ENCODE data around the gene GTPBP8.
A peak's percentile ranks its signal among the peaks of the same experiment; 100 is the strongest.

Gene GTPBP8

DNA sequence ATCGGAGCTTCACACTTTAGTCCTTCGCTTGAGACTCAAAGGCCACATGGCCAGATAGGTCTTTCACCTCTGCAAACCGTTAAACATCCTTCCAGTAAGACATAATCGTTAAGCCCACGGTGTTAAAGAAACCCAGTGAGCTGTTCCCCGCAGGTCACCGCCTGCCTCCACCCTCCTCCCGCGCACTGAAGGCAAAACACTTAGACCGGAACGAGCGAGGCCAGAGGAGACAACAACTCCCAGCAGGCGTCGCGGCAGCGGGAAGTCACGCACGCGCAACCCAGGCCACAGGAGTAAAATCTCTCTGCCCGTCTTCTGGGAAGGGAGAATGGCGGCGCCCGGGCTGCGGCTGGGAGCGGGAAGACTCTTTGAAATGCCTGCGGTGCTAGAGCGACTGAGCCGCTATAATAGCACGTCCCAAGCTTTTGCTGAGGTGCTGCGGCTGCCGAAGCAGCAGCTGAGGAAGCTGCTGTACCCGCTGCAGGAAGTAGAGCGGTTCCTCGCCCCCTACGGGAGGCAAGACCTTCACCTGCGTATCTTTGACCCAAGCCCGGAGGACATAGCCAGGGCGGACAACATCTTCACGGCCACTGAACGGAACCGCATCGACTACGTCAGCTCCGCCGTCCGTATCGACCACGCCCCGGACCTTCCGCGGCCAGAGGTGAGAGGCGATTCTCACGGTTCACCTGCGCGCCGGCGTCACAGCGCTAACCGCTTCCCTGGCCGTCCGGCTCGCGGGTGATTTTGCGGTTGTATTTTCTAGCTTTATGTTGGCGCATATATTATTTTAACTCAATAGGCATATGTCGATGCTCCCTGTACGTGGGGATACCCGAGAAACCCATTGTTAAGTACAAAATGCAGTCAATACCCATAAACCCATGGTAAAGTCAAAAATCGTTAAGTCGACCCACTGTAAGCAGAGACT lies at the start of gene GTPBP8:
GTPBP8 (plus strand) TSS at position 313 of the 931 bp plus-strand sequence; CDS start at position 329, 16 bp downstream.
- DNase-seq (ENCODE audit: low spot score): peak; percentile 95

GRCh38 chr3:112948346-112948838 lies 42.4 kb upstream of the GTPBP8 start:
- no peak for DNase-seq (ENCODE audit: low spot score)

- no peak for DNase-seq (ENCODE audit: low spot score)
Measured at GRCh38 chr3:112956351-112956750, 34.4 kb upstream of the GTPBP8 start.

DNA sequence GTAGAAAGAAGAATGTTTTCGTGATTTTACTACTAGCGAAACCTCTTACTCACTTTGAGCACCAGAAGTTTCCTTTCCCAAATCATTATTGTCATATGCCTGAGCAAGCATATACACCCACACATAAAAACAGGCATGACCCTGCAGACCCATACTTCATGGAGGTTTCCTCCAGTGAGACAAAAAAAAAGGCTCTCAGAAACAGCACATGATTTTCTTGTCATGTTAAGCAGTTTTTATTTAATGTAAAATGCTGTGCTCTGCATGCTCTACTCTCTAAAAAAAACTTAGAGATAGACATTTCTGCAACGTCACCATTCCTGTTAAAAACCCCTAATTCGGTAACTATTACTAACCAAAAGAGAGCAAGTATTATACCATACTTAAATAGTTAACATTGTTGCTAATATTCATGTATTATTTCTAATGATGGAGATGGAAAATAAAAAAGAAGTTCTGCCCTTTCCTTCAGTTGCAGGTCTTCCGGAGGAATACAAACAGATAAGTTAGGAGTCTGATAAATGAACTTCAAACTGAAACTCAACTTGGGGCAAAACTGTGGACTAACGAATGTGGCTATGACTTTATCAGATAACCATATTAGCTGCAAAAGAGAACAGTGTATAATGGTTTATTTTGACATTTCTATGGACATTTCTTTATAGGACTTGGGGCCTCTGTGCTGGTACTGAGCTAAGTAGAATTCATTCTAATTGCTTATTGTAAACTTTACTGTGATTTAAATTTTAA lies 31.8 kb upstream of the GTPBP8 start:
- DNase-seq (ENCODE audit: low spot score): no peak

DNA sequence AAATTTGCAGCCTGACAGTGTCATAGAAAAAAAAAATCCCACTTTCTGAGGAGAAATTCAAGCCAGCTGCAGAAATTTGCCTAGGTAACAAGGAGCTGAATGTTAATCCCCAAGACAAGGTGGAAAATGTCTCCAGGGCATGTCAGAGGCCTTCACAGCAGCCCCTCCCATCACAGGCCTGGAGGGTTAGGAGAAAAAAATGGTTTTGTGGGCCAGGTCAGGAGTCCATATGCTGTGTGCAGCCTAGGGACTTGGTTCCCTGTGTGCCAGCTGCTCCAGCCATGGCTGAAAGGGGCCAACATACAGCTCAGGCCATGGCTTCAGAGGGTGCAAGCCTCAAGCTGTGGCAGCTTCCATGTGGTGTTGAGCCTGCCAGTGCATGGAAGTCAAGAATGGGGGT lies 27.1 kb upstream of the GTPBP8 start:
- DNase-seq (ENCODE audit: low spot score): no peak

DNA sequence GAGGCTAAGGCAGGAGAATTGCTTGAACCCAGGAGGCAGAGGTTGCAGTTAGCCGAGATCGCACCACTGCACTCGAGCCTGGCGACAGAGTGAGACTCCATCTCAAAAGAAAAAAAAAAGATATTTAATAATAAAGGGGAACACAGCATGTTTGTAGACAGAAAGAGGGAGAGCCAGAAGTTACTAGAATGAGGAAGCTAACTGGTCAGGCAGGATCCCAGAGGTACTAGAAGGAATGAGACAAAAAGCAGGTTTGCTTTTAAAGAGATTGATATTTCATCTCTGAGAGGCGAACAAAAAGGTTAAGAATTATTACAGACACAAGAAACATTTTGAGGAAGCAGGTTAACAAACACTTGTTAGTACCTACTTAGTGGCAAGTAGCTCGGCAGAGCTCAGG lies 25.1 kb upstream of the GTPBP8 start:
- no peak for DNase-seq (ENCODE audit: low spot score)

- DNase-seq (ENCODE audit: low spot score): no peak
Measured at GRCh38 chr3:112966633-112967032, 24.2 kb upstream of the GTPBP8 start.

- DNase-seq (ENCODE audit: low spot score): no peak
Measured at GRCh38 chr3:112967425-112967824, 23.4 kb upstream of the GTPBP8 start.

DNA sequence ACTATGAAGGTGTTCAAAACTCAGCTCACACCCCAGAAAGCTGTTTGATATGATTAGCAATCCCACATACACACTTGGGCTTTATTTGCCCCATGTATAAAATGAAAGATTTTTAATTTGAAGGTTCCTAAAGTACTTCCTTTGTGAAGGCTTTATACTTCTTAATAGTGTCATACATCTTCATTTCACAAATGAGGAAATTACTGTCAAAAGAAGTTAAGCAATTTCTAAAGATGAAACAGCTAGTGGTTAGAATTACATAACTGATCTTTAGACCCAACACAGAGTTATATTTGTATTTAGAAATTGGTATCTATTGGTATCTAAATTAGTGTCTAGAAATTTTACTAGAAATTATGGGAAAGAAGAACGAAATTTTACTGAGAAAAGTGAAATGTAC lies 23.0 kb upstream of the GTPBP8 start:
- no peak for DNase-seq (ENCODE audit: low spot score)

- no peak for DNase-seq (ENCODE audit: low spot score)
Measured at GRCh38 chr3:112972158-112972557, 18.6 kb upstream of the GTPBP8 start.

GRCh38 chr3:112973325-112974177 lies 17.2 kb upstream of the GTPBP8 start:
- no peak for DNase-seq (ENCODE audit: low spot score)

GRCh38 chr3:112974178-112974517 lies 16.6 kb upstream of the GTPBP8 start:
- DNase-seq (ENCODE audit: low spot score): no peak

- DNase-seq (ENCODE audit: low spot score): no peak
Measured at GRCh38 chr3:112974894-112975293, 15.9 kb upstream of the GTPBP8 start, which contains the start of gene CD200R1. TSS of gene CD200R1 (minus strand) at chr3:112975103. CDS start at chr3:112974857, 246 bp downstream.

DNA sequence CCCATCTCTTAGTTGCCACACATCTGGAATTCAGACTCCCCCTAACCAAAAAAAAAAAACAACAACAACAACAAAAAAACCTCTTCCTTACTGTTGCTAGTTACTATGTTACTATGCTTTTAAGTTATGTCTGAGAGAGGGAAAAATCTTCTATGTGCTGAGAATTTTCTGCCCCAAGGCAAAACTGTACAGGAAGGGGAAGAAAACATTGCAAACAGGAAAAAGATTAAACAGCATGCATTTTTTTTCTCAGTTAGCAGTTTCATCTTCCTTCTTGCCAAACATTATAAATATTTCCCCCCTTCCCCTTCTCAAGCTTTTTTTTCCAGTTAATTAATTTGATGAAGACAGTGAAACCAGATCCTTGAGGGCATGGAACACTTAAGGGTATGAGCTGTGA lies 14.8 kb upstream of the GTPBP8 start:
- DNase-seq (ENCODE audit: low spot score): no peak

DNA sequence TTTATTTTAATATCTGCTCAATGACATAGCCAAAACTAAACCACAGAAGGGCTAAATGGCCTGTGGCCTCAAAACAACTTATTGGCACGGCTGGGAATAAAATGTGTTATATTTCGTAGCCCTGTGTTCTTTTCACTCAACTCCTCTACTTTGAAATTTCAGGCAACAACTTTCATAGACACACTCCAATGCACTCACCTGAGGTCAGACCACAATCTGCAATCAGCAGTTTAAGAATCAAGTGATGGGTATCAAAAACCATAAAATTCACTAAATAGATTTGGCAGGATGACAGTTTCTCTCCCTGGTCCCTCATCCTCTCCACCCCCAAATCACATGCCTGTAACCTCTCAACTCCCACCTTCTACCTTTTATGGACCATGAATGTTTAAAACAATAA lies 13.8 kb upstream of the GTPBP8 start:
- no peak for DNase-seq (ENCODE audit: low spot score)

- no peak for DNase-seq (ENCODE audit: low spot score)
Measured at GRCh38 chr3:112979244-112979832, 11.4 kb upstream of the GTPBP8 start.

GRCh38 chr3:112980080-112980479 lies 10.7 kb upstream of the GTPBP8 start:
- DNase-seq (ENCODE audit: low spot score): no peak

DNA sequence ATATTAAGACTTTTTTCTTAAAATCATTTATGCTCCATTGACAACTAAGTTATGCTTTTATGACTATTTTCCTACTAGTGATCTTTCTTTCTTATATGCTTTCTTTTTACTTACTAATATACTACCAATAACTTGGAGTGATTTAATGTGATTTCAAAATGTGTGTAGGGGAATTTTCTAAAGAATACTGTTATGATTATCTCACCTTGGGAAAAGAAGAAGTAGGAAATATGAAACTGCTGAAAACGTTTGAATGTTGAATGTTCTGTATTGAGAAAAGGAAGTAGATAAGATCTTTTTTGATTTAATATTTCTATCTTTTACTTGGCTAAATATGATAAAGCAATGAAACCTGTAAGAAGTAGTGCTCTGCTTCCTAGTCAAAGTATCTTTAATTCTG lies 8.1 kb upstream of the GTPBP8 start:
- DNase-seq (ENCODE audit: low spot score): no peak

DNA sequence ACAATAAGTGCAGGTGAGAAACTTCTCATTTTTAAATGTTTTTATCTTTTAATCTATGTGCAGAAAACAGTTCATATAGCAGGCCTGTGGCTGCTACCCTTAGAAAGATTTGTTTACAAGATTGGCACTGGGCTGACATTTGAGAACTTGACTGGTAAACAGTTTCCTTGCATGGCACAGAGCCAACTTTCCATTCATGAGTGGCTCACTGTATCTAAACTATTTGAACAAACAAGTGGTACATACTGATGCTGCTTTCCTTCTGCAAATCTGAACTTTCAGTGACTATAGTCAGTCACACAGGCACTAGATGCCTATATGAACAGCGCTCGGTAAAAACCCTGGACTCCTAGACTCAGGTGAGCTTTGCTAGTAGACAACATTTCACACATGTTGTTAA lies 6.3 kb upstream of the GTPBP8 start:
- no peak for DNase-seq (ENCODE audit: low spot score)

DNA sequence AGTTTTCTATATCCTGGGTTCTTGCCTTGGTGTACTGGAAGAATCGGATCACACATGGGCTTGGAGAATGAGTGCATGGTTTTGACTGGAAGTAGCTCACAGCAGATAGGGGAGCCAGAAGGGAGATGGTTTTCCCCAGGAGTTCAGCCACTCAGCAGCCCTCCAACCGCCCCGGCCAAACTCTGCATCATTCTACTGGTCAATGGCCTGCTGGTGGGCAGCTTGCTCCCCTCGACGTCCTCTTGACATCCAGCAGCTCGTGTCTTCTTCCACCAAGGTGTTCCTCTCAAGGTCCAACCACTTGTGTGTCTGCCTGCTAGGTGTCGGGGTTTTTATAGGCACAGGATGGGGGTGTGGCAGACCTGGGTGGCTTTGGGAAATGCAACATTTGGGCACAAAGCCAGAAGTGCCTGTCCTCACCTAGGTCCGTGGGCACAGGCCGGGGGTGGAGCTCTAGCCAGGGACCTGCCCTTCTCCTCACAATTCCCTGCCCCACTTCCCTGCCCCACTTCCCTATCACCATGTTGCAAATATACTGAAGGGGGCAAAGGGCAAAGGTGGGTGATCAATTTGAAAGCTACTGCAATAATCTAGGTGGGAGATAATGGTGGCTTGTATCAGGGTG lies 3.0 kb upstream of the GTPBP8 start:
- no peak for DNase-seq (ENCODE audit: low spot score)

- DNase-seq (ENCODE audit: low spot score): no peak
Measured at GRCh38 chr3:112995800-112996199, 5.0 kb downstream of the GTPBP8 start.

Data from ecto neural progenitor cell (in vitro differentiated cells).